DOHH2 (cell line): ENCODE results near the gene TAPBPL.

Experiments
- EZH2phosphoT487 ChIP-seq: fragments of 200-600 bp; sonication (generic); IDR thresholded peaks from 2 replicates; pipeline ENCODE4 v1.6.1; 2017; ENCODE audit warnings: borderline replicate concordance, mild to moderate bottlenecking, antibody characterized with exemption, low read length, moderate library complexity, mixed read lengths
- TF ChIP-seq, protein P1 (sequence below): fragments of 200-600 bp; sonication (generic); IDR thresholded peaks from one replicate; pipeline ENCODE4 v1.5.1; 2014; ENCODE audit warnings: antibody characterized with exemption, mild to moderate bottlenecking, low read depth, low read length; ENCODE audit not compliant: poor library complexity, severe bottlenecking

DNA sequence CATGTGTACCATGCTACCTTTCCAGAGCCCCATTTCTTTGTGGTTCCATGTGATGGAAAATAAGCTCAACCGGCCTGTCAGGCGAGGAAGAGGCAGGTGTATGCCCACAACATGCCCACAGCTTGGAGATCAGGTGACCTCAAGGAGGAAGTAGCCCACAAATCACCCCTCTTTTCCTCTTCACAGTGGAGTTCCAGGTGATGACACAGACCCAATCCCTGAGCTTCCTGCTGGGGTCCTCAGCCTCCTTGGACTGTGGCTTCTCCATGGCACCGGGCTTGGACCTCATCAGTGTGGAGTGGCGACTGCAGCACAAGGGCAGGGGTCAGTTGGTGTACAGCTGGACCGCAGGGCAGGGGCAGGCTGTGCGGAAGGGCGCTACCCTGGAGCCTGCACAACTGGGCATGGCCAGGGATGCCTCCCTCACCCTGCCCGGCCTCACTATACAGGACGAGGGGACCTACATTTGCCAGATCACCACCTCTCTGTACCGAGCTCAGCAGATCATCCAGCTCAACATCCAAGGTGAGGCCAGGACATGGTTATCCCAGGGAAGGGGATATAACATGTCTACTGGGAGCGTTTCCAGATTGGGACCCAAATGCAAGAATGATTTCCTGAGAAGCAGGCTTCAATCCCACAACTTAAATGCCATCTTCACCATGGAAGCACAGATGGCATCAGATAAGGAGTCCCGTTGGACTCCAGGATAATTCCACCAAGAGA is 5.5 kb downstream of the TAPBPL start:
- TF ChIP-seq, protein P1, sequence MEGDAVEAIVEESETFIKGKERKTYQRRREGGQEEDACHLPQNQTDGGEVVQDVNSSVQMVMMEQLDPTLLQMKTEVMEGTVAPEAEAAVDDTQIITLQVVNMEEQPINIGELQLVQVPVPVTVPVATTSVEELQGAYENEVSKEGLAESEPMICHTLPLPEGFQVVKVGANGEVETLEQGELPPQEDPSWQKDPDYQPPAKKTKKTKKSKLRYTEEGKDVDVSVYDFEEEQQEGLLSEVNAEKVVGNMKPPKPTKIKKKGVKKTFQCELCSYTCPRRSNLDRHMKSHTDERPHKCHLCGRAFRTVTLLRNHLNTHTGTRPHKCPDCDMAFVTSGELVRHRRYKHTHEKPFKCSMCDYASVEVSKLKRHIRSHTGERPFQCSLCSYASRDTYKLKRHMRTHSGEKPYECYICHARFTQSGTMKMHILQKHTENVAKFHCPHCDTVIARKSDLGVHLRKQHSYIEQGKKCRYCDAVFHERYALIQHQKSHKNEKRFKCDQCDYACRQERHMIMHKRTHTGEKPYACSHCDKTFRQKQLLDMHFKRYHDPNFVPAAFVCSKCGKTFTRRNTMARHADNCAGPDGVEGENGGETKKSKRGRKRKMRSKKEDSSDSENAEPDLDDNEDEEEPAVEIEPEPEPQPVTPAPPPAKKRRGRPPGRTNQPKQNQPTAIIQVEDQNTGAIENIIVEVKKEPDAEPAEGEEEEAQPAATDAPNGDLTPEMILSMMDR, result no peak
- TF ChIP-seq EZH2phosphoT487, result no peak
